Neural cell (in vitro differentiated cells): ENCODE data around the gene PRR36. TPM values are rescaled to one million over a fixed set of nuclear protein-coding genes. Genes with fewer than 3 reads are reported as not detected.

Experiments used
- H2AFZ ChIP-seq: fragments of 200-600, 300-800 bp; sonication (generic), shearing (Covaris generic); 2 replicates; pipeline ENCODE4 v1.6.0; 2014; ENCODE audit warnings: low read depth, mild to moderate bottlenecking, antibody characterized with exemption, low read length, moderate library complexity
- H3F3A ChIP-seq: fragments of 200-600 bp; shearing (Covaris generic); 2 replicates; pipeline ENCODE4 v1.6.1; 2016; ENCODE audit warnings: mild to moderate bottlenecking, moderate library complexity, mixed read lengths, antibody characterized with exemption, low read length; ENCODE audit not compliant: insufficient read depth, poor library complexity, severe bottlenecking
- H3K27ac ChIP-seq: fragments of 200-600, 300-800 bp; sonication (generic), shearing (Covaris generic); 2 replicates; pipeline ENCODE4 v1.5.1; 2014; ENCODE audit warnings: mild to moderate bottlenecking, low read length, moderate library complexity
- H3K27me3 ChIP-seq: fragments of 300-800, 200-600 bp; sonication (generic), shearing (Covaris generic); 2 replicates; pipeline ENCODE4 v1.6.0; 2014; ENCODE audit warnings: mild to moderate bottlenecking, low read depth, low read length, moderate library complexity; ENCODE audit not compliant: insufficient read depth
- H3K36me3 ChIP-seq: fragments of 300-800, 200-600 bp; sonication (generic), shearing (Covaris generic); 2 replicates; pipeline ENCODE4 v1.5.1; 2014; ENCODE audit warnings: mild to moderate bottlenecking, antibody characterized with exemption, low read length, moderate library complexity; ENCODE audit not compliant: insufficient read depth
- H3K4me2 ChIP-seq: fragments of 300-800, 200-600 bp; sonication (generic), shearing (Covaris generic); 2 replicates; pipeline ENCODE4 v1.6.0; 2014; ENCODE audit warnings: mild to moderate bottlenecking, low read length
- H3K4me3 ChIP-seq: fragments of 300-800, 200-600 bp; sonication (generic), shearing (Covaris generic); 2 replicates; pipeline ENCODE4 v1.5.1; 2014; ENCODE audit warnings: mild to moderate bottlenecking, low read length, moderate library complexity
- H3K79me2 ChIP-seq: fragments of 200-600 bp; shearing (Covaris generic); replicated peaks from 2 replicates; pipeline ENCODE4 v1.6.0; 2014; ENCODE audit warnings: mild to moderate bottlenecking, low read length, moderate library complexity; ENCODE audit not compliant: insufficient read depth
- H3K9ac ChIP-seq: fragments of 300-800, 200-600 bp; sonication (generic), shearing (Covaris generic); 2 replicates; pipeline ENCODE4 v1.6.1; 2016; ENCODE audit warnings: mild to moderate bottlenecking, low read length, mixed read lengths
- H3K9me2 ChIP-seq: fragments of 200-600 bp; shearing (Covaris generic); 2 replicates; pipeline ENCODE4 v1.6.1; 2016; ENCODE audit warnings: mild to moderate bottlenecking, low read length, mixed read lengths; ENCODE audit not compliant: insufficient read depth
- H3K9me3 ChIP-seq: fragments of 200-600, 300-800 bp; sonication (generic), shearing (Covaris generic); 2 replicates; pipeline ENCODE4 v1.6.1; 2016; ENCODE audit warnings: mild to moderate bottlenecking, mixed run types, low read length, moderate library complexity, mixed read lengths
- H4K20me1 ChIP-seq: fragments of 200-600 bp; shearing (Covaris generic); 2 replicates; pipeline ENCODE4 v1.6.1; 2016; ENCODE audit warnings: mild to moderate bottlenecking, mixed run types; ENCODE audit not compliant: insufficient read depth
- CTCF ChIP-seq: fragments of 450-650 bp; IDR thresholded peaks from 2 replicates; pipeline ENCODE4 v1.5.1; 2014; ENCODE audit warnings: antibody characterized with exemption, mild to moderate bottlenecking, moderate library complexity; ENCODE audit not compliant: poor library complexity, severe bottlenecking
- EP300 ChIP-seq: fragments of 450-650 bp; conservative IDR thresholded peaks from 2 replicates; pipeline ENCODE4 v1.6.1; 2014; ENCODE audit warnings: antibody characterized with exemption, mild to moderate bottlenecking, moderate library complexity; ENCODE audit not compliant: poor library complexity, severe bottlenecking
- EZH2 ChIP-seq: fragments of 200-600, 300-800 bp; shearing (Covaris generic), sonication (generic); IDR thresholded peaks from 2 replicates; pipeline ENCODE4 v1.6.1; 2014; ENCODE audit warnings: antibody characterized with exemption, low read length, borderline replicate concordance, mild to moderate bottlenecking; ENCODE audit not compliant: insufficient read depth, poor library complexity, severe bottlenecking
- MXI1 ChIP-seq: fragments of 450-650 bp; conservative IDR thresholded peaks from 2 replicates; pipeline ENCODE4 v1.6.1; 2014; ENCODE audit warnings: antibody characterized with exemption, mild to moderate bottlenecking; ENCODE audit not compliant: poor library complexity, severe bottlenecking
- POLR2AphosphoS5 ChIP-seq: IDR thresholded peaks from 2 replicates; pipeline ENCODE4 v1.6.1; 2012
- RAD21 ChIP-seq: fragments of 450-650 bp; conservative IDR thresholded peaks from 2 replicates; pipeline ENCODE4 v1.6.1; 2014; ENCODE audit warnings: antibody characterized with exemption, mild to moderate bottlenecking, moderate library complexity
- REST ChIP-seq: IDR thresholded peaks from 2 replicates; pipeline ENCODE4 v1.6.1; 2012; ENCODE audit warnings: borderline replicate concordance
- SMC3 ChIP-seq: fragments of 450-650 bp; conservative IDR thresholded peaks from 2 replicates; pipeline ENCODE4 v1.6.1; 2014; ENCODE audit warnings: antibody characterized with exemption, mild to moderate bottlenecking, moderate library complexity; ENCODE audit not compliant: poor library complexity
- TAF1 ChIP-seq: IDR thresholded peaks from 2 replicates; pipeline ENCODE4 v1.6.1; 2012; ENCODE audit warnings: low read depth
- polyA plus RNA-seq: library from polyadenylated mRNA; depleted of rRNA; stranded (reverse); fragments of >200 nt; gene quantifications from 2 replicates; pipeline ENCODE4 v1.2.3, GENCODE V29; 2014

The PRR36 gene
- polyA plus RNA-seq, 1 donor from 2014 or later, result 2.5 TPM

- Histone ChIP-seq H3K4me3 (no peak overlapping the region), H3K36me3 (no peaks in the 10 kb centered on the region), H4K20me1 (no peaks in the 10 kb centered on the region), H3K79me2 (peaks cover 8% of the 10 kb centered on the region), H3K9me2 (no peaks in the 10 kb centered on the region), H3K9ac (no peak overlapping the region), H3K9me3 (no peaks in the 10 kb centered on the region), H2AFZ (no peak overlapping the region), H3F3A (no peaks in the 10 kb centered on the region), H3K27me3 (no peaks in the 10 kb centered on the region), H3K27ac (no peak overlapping the region), H3K4me2 (no peak overlapping the region)
- no peak for TF ChIP-seq CTCF
- TF ChIP-seq POLR2AphosphoS5, result no peak
Observed at GRCh38 chr19:7899751-7900378, 25.7 kb upstream of the PRR36 start.

- H2AFZ ChIP-seq, result no peak overlapping the region
- H3K9me2 ChIP-seq, result no peaks in the 10 kb centered on the region
- H3K4me3 ChIP-seq, result no peak overlapping the region
- H3F3A ChIP-seq, result no peaks in the 10 kb centered on the region
- H3K79me2 ChIP-seq, result no peaks in the 10 kb centered on the region
- no peaks in the 10 kb centered on the region for H3K9me3 ChIP-seq
- no peak overlapping the region for H3K9ac ChIP-seq
- no peaks in the 10 kb centered on the region for H4K20me1 ChIP-seq
- no peak overlapping the region for H3K4me2 ChIP-seq
- no peak overlapping the region for H3K27ac ChIP-seq
- TF ChIP-seq EP300, result no peak
- TF ChIP-seq CTCF, result no peak
- TF ChIP-seq RAD21, result no peak
- no peak for TF ChIP-seq EZH2
- TF ChIP-seq MXI1, result no peak
- TF ChIP-seq SMC3, result no peak
- no peak for TF ChIP-seq REST
- TF ChIP-seq TAF1, result no peak
- TF ChIP-seq POLR2AphosphoS5, result no peak
- no peaks in the 10 kb centered on the region for H3K27me3 ChIP-seq
- H3K36me3 ChIP-seq, result no peaks in the 10 kb centered on the region
Observed at GRCh38 chr19:7898967-7899366, 24.8 kb upstream of the PRR36 start.
